NCI-H2081 treated with DMSO at 0.1 percent for 48 hours (cell line): ENCODE measurements around the gene DYNAP.

ENCODE experiments used
- DNase-seq: peaks from one replicate; lab custom pipeline; 2025; lab: John Stamatoyannopoulos, UW

DYNAP gene

GRCh38 chr18:54590945-54591344, at the start of gene DYNAP:
Gene DYNAP, plus strand, starts transcription at chr18:54591245. Its CDS starts 38 bp downstream, at chr18:54591283.
- no peak for DNase-seq

GRCh38 chr18:54551590-54551989, 39.5 kb upstream of the DYNAP start:
- no peak for DNase-seq

GRCh38 chr18:54555286-54555685, 35.8 kb upstream of the DYNAP start:
- DNase-seq = no peak

- DNase-seq = no peak
Measured at GRCh38 chr18:54555996-54556395, 35.0 kb upstream of the DYNAP start.

GRCh38 chr18:54557958-54558357, 33.1 kb upstream of the DYNAP start:
- DNase-seq = no peak

GRCh38 chr18:54558609-54559585, 32.1 kb upstream of the DYNAP start:
- no peak for DNase-seq

GRCh38 chr18:54561706-54562267, 29.3 kb upstream of the DYNAP start:
- DNase-seq = no peak

GRCh38 chr18:54580202-54580729, 10.8 kb upstream of the DYNAP start:
- DNase-seq = no peak

GRCh38 chr18:54584065-54584464, 7.0 kb upstream of the DYNAP start:
- DNase-seq = no peak

- DNase-seq = no peak
Measured at GRCh38 chr18:54585743-54586142, 5.3 kb upstream of the DYNAP start.

- DNase-seq = no peak
Measured at GRCh38 chr18:54604211-54604610, 13.2 kb downstream of the DYNAP start.

GRCh38 chr18:54606835-54607212, 15.8 kb downstream of the DYNAP start:
- DNase-seq = no peak

- no peak for DNase-seq
Measured at GRCh38 chr18:54607213-54608027, 16.4 kb downstream of the DYNAP start.

GRCh38 chr18:54608028-54608642, 17.1 kb downstream of the DYNAP start:
- DNase-seq = no peak

- DNase-seq = no peak
Measured at GRCh38 chr18:54611816-54612215, 20.8 kb downstream of the DYNAP start.

GRCh38 chr18:54612237-54612636, 21.2 kb downstream of the DYNAP start:
- DNase-seq = no peak

GRCh38 chr18:54613174-54613573, 22.1 kb downstream of the DYNAP start:
- no peak for DNase-seq

GRCh38 chr18:54616220-54616848, 25.3 kb downstream of the DYNAP start:
- DNase-seq = no peak

GRCh38 chr18:54622084-54622483, 31.0 kb downstream of the DYNAP start:
- DNase-seq = no peak

GRCh38 chr18:54626779-54627178, 35.7 kb downstream of the DYNAP start:
- DNase-seq = no peak

- DNase-seq = no peak
Measured at GRCh38 chr18:54630963-54631362, 39.9 kb downstream of the DYNAP start.
